Keratinocyte (primary cell): ENCODE data around the gene CCDC157. TPM values are rescaled to one million over a fixed set of nuclear protein-coding genes. Genes with fewer than 3 reads are reported as not detected.

Experiments
- DNase-seq: peaks from one replicate; pipeline ENCODE4 v3.0.0-alpha.2; 2011; ENCODE audit warnings: low read depth, missing footprints, low spot score
- FAIRE-seq: peaks from 2 replicates; lab custom pipeline; 2011; peaks lifted over from hg19 to GRCh38; lab: Jason Lieb, UNC
- H2AFZ ChIP-seq: 2 replicates; pipeline ENCODE4 v1.6.0; 2012; ENCODE audit warnings: low read length, control low read depth, inconsistent platforms; ENCODE audit not compliant: control insufficient read depth
- H3K27ac ChIP-seq: 2 replicates; pipeline ENCODE4 v1.5.1; 2011; ENCODE audit warnings: low read length; ENCODE audit not compliant: control insufficient read depth, insufficient read depth
- H3K27me3 ChIP-seq: 3 replicates; pipeline ENCODE4 v1.6.0; 2011; ENCODE audit warnings: low read length; ENCODE audit not compliant: control insufficient read depth, insufficient read depth; ENCODE audit errors: extremely low read depth
- H3K36me3 ChIP-seq, 2 experiments: 2 replicates in 1 of 2; 3 replicates in 1 of 2; pipeline ENCODE4 v1.5.1; 2011; ENCODE audit warnings: low read length in 2 of 2, mild to moderate bottlenecking in 1 of 2; ENCODE audit not compliant: control insufficient read depth in 2 of 2, insufficient read depth in 2 of 2; ENCODE audit errors: extremely low read depth in 1 of 2
- H3K4me1 ChIP-seq: 3 replicates; pipeline ENCODE4 v1.5.1; 2011; ENCODE audit warnings: low read length; ENCODE audit not compliant: control insufficient read depth, insufficient read depth; ENCODE audit errors: extremely low read depth
- H3K4me2 ChIP-seq: 3 replicates; pipeline ENCODE4 v1.6.0; 2011; ENCODE audit warnings: low read depth, low read length; ENCODE audit not compliant: control insufficient read depth, insufficient read depth; ENCODE audit errors: extremely low read depth
- H3K4me3 ChIP-seq, 3 experiments: fragments of 200-600 bp in 1 of 3; sonication (generic) in 1 of 3; 2 replicates in 2 of 3; 3 replicates in 1 of 3; pipeline ENCODE4 v1.5.1; 2011 to 2016; ENCODE audit warnings: low read length in 3 of 3, mild to moderate bottlenecking in 3 of 3, control low read depth in 2 of 3, inconsistent platforms in 1 of 3, low read depth in 1 of 3, mixed read lengths in 1 of 3, mixed run types in 1 of 3, moderate library complexity in 1 of 3; ENCODE audit not compliant: control insufficient read depth in 2 of 3, insufficient read depth in 2 of 3; ENCODE audit errors: extremely low read depth in 1 of 3
- H3K79me2 ChIP-seq: 2 replicates; pipeline ENCODE4 v1.6.0; 2012; ENCODE audit warnings: low read length; ENCODE audit not compliant: control insufficient read depth, insufficient read depth
- H3K9ac ChIP-seq: 3 replicates; pipeline ENCODE4 v1.6.0; 2011; ENCODE audit warnings: low read length; ENCODE audit not compliant: control insufficient read depth, insufficient read depth; ENCODE audit errors: extremely low read depth
- H3K9me1 ChIP-seq: 3 replicates; pipeline ENCODE4 v1.6.0; 2011; ENCODE audit warnings: low read length; ENCODE audit not compliant: control insufficient read depth, insufficient read depth; ENCODE audit errors: extremely low read depth
- H3K9me3 ChIP-seq: 2 replicates; pipeline ENCODE4 v1.5.1; 2012; ENCODE audit warnings: low read depth, low read length; ENCODE audit not compliant: control insufficient read depth
- H4K20me1 ChIP-seq: 3 replicates; pipeline ENCODE4 v1.6.0; 2011; ENCODE audit warnings: low read length; ENCODE audit not compliant: control insufficient read depth, insufficient read depth; ENCODE audit errors: extremely low read depth
- CTCF ChIP-seq, 3 experiments: IDR thresholded peaks in 1 of 3; conservative IDR thresholded peaks in 1 of 3; optimal IDR thresholded peaks in 1 of 3; 2 replicates in 2 of 3; 3 replicates in 1 of 3; pipeline versions ENCODE3 to v1.5.1; 2011; ENCODE audit warnings: low read length in 3 of 3, mild to moderate bottlenecking in 3 of 3, moderate library complexity in 2 of 3, control low read depth in 1 of 3, inconsistent platforms in 1 of 3; ENCODE audit not compliant: insufficient read depth in 2 of 3; ENCODE audit errors: extremely low read depth in 1 of 3
- EZH2 ChIP-seq: IDR thresholded peaks from one replicate; pipeline ENCODE4 v1.6.1; 2012; ENCODE audit warnings: inconsistent platforms, mild to moderate bottlenecking, low read length, moderate library complexity
- dilution Hi-C: fragments of 300-500 bp; cut with MboI; formaldehyde crosslinking; loops from one replicate; pipeline ENCODE4 v1.7.0; 2020; ENCODE audit warnings: low sequenced_read_pairs; ENCODE audit not compliant: extremely low pct_ligation_motif_present
- polyA plus RNA-seq, 5 experiments: library from polyadenylated mRNA; depleted of rRNA in 3 of 5; stranded (reverse) in 3 of 5; stranded (forward) in 1 of 5; unstranded in 1 of 5; fragments of >200 nt; gene quantifications; 1 replicate in 1 of 5; 2 replicates in 3 of 5; 3 replicates in 1 of 5; pipeline versions ENCODE4 v1.2.1 to v1.2.3, GENCODE V29; 2011 to 2012; ENCODE audit warnings: missing spikeins in 2 of 5, low read depth in 1 of 5, low replicate concordance in 1 of 5

Gene CCDC157
- polyA plus RNA-seq, 1 donor (not counting 4 experiments of a cell fraction or from before 2014, with no cell fraction given) = 1.3 TPM

- no peak overlapping the region for H3K4me2 ChIP-seq
- H2AFZ ChIP-seq = no peak overlapping the region
- no peaks in the 10 kb centered on the region for H3K79me2 ChIP-seq
- H3K36me3 ChIP-seq = no peaks in the 10 kb centered on the region
- H3K9ac ChIP-seq = no peak overlapping the region
- H3K4me3 ChIP-seq = no peak overlapping the region
- FAIRE-seq = no peak
- H3K27me3 ChIP-seq = no peaks in the 10 kb centered on the region
- H3K27ac ChIP-seq = no peak overlapping the region
- no peaks in the 10 kb centered on the region for H3K4me1 ChIP-seq
- TF ChIP-seq CTCF (optimal IDR thresholded peaks at IDR 0.05 in 1 of 3, IDR thresholded peaks at IDR 0.05 in 1 of 3, conservative IDR thresholded peaks at IDR 0.05 in 1 of 3; ENCODE audit: extremely low read depth in 1 of 3, insufficient read depth in 2 of 3, low read length in 3 of 3) (no peak), EZH2 (no peak)
- no peaks in the 10 kb centered on the region for H3K9me1 ChIP-seq
- DNase-seq = no peak
- dilution Hi-C loops = no loop called here
- H4K20me1 ChIP-seq = peaks cover 4% of the 10 kb centered on the region
- no peaks in the 10 kb centered on the region for H3K9me3 ChIP-seq
These were observed 15.2 kb downstream of the CCDC157 start for GRCh38 chr22:30371981-30372380.

GRCh38 chr22:30372915-30373314, 16.1 kb downstream of the CCDC157 start:
- no peak overlapping the region for H3K9ac ChIP-seq
- H3K4me2 ChIP-seq = no peak overlapping the region
- H3K4me1 ChIP-seq = no peaks in the 10 kb centered on the region
- H3K27me3 ChIP-seq = no peaks in the 10 kb centered on the region
- no peak overlapping the region for H3K4me3 ChIP-seq
- peaks cover 4% of the 10 kb centered on the region for H4K20me1 ChIP-seq
- H3K9me1 ChIP-seq = no peaks in the 10 kb centered on the region
- dilution Hi-C loops = no loop called here
- no peak overlapping the region for H3K27ac ChIP-seq
- H2AFZ ChIP-seq = no peak overlapping the region
- TF ChIP-seq EZH2 (no peak), CTCF (optimal IDR thresholded peaks at IDR 0.05 in 1 of 3, IDR thresholded peaks at IDR 0.05 in 1 of 3, conservative IDR thresholded peaks at IDR 0.05 in 1 of 3; ENCODE audit: extremely low read depth in 1 of 3, insufficient read depth in 2 of 3, low read length in 3 of 3) (no peak)
- no peaks in the 10 kb centered on the region for H3K79me2 ChIP-seq
- H3K9me3 ChIP-seq = no peaks in the 10 kb centered on the region
- no peak for DNase-seq
- peaks cover 0 to 7% of the 10 kb centered on the region in 2 experiments for H3K36me3 ChIP-seq
- FAIRE-seq = no peak
